ENCODE data around the gene AGMO. TPM values are rescaled to one million over a fixed set of nuclear protein-coding genes. Genes with fewer than 3 reads are reported as not detected.
A peak's percentile ranks its signal among the peaks of the same experiment; 100 is the strongest.

The AGMO gene
- total and polyA plus RNA-seq, 2 of the 8 experiments (the other 6 are each of a cell fraction or from before 2014, with no cell fraction given) = 0.22 to 0.45 TPM

DNA sequence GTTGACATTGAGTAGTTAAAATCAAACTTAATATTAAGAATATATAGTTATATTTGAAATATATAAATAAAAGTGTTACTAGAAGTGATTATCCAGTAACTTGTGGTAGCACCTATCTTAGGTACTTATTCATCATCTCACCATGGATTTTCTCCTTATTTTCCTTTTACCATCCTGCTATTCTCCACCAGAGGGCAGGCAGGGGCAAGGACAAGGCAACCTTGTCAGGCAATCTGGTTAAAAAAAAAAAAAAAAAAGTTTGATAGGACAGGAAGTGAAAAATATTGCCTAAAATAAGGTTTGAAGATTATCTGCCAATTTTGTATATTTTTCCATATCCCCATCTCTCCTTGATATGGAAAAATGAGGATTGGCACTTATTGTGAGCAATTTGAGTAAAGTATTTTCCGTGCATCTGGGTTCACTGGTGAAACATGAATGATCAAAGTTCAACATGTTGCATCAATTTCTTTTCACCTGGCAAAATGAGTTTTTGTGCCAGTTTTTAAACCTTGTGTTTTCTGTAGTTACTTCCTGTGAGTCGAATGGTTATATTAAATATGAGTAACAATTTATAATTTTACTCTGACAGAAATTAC, 256.7 kb downstream of the AGMO start:
- Histone ChIP-seq H3K18ac (ENCODE audit: extremely low read depth, low read length) (no peak overlapping the region), H4K91ac (replicated peaks; ENCODE audit: insufficient read length, low read length) (no peak overlapping the region), H2BK5ac (ENCODE audit: low read depth, low read length) (no peak overlapping the region), H3K79me1 (ENCODE audit: low read depth, low read length) (no peaks in the 10 kb centered on the region), H3K27me3 (replicated peaks in 1 of 4; ENCODE audit: control insufficient read depth in 3 of 4, extremely low read depth in 1 of 4, insufficient read depth in 3 of 4, low read length in 3 of 4) (no peaks in the 10 kb centered on the region), H3K9ac (replicated peaks in 1 of 4; ENCODE audit: extremely low read depth in 1 of 4, low read depth in 3 of 4, low read length in 3 of 4) (no peak overlapping the region), H3K27ac (ENCODE audit: low read depth, low read length) (no peak overlapping the region), H3K4me1 (replicated peaks in 1 of 4; ENCODE audit: control insufficient read depth in 3 of 4, insufficient read depth in 4 of 4, low read length in 3 of 4) (no peaks in the 10 kb centered on the region), H3K9me3 (ENCODE audit: insufficient read depth in 2 of 2, low read depth in 1 of 2, low read length in 1 of 2) (no peaks in the 10 kb centered on the region), H3K14ac (ENCODE audit: insufficient read length) (no peak overlapping the region), H3K23ac (ENCODE audit: insufficient read length) (no peak overlapping the region), H2AFZ (ENCODE audit: low read length) (no peak overlapping the region), H4K8ac (ENCODE audit: extremely low read depth, insufficient read depth, low read length) (no peak overlapping the region), H2AK5ac (ENCODE audit: low read depth, low read length) (no peak overlapping the region), H4K20me1 (replicated peaks in 1 of 2; ENCODE audit: control insufficient read depth in 1 of 2, insufficient read depth in 2 of 2, low read length in 2 of 2) (no peaks in the 10 kb centered on the region), H3K4ac (replicated peaks; ENCODE audit: insufficient read length, low read depth, low read length) (no peak overlapping the region), H2BK12ac (ENCODE audit: low read depth, low read length) (no peak overlapping the region), H2BK120ac (replicated peaks; ENCODE audit: low read depth, low read length) (no peak overlapping the region), H3K4me3 (ENCODE audit: extremely low read depth in 1 of 4, insufficient read depth in 2 of 4, low read depth in 3 of 4, low read length in 4 of 4) (no peak overlapping the region), H3K36me3 (ENCODE audit: control insufficient read depth in 2 of 4, insufficient read depth in 4 of 4, low read length in 3 of 4) (no peaks in the 10 kb centered on the region), H3K56ac (replicated peaks; ENCODE audit: insufficient read length, low read depth, low read length) (no peak overlapping the region), H2BK20ac (ENCODE audit: low read length) (no peak overlapping the region), H3K79me2 (ENCODE audit: control insufficient read depth in 1 of 2, insufficient read depth in 2 of 2, low read length in 2 of 2) (no peaks in the 10 kb centered on the region), H3K4me2 (ENCODE audit: insufficient read depth in 1 of 2, low read depth in 2 of 2, low read length in 2 of 2) (no peak overlapping the region), H2BK15ac (ENCODE audit: low read length) (no peak overlapping the region), H4K5ac (ENCODE audit: insufficient read length, low read depth, low read length) (no peak overlapping the region), H3K23me2 (ENCODE audit: low read depth, low read length) (no peaks in the 10 kb centered on the region)
- WGBS, 2 experiments (ENCODE audit: extremely low coverage in 1 of 2, insufficient coverage in 1 of 2, insufficient read length in 1 of 2, insufficient replicate concordance in 2 of 2, low coverage in 1 of 2, low lambda C conversion rate in 2 of 2, missing lambda C conversion rate in 1 of 2) = 81% methylated on average over 2 of the region's 2 CpGs; no CpG with 5 or more reads in 1 of the 2 experiments
- POLR2A ChIA-PET (ENCODE audit: partially characterized antibody) = no interaction called here
- CTCF ChIA-PET (ENCODE audit: partially characterized antibody) = interaction anchor here (1.3 to 2.9 kb wide), 4 partner anchors 13 to 769 kb away, joined by 3 to 10 read pairs (median 6); no protein-coding TSS in a partner anchor
- FAIRE-seq = no peak
- no peak for DNase-seq (ENCODE audit: low read depth in 1 of 2, low spot score in 2 of 2)
- no peak for TF ChIP-seq POU5F1 (IDR thresholded peaks at IDR 0.05; ENCODE audit: low read depth, low read length)
- TF ChIP-seq, protein P1, sequence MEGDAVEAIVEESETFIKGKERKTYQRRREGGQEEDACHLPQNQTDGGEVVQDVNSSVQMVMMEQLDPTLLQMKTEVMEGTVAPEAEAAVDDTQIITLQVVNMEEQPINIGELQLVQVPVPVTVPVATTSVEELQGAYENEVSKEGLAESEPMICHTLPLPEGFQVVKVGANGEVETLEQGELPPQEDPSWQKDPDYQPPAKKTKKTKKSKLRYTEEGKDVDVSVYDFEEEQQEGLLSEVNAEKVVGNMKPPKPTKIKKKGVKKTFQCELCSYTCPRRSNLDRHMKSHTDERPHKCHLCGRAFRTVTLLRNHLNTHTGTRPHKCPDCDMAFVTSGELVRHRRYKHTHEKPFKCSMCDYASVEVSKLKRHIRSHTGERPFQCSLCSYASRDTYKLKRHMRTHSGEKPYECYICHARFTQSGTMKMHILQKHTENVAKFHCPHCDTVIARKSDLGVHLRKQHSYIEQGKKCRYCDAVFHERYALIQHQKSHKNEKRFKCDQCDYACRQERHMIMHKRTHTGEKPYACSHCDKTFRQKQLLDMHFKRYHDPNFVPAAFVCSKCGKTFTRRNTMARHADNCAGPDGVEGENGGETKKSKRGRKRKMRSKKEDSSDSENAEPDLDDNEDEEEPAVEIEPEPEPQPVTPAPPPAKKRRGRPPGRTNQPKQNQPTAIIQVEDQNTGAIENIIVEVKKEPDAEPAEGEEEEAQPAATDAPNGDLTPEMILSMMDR (IDR thresholded peaks at IDR 0.05; ENCODE audit: control extremely low read depth in 1 of 3, insufficient read depth in 1 of 3, low read depth in 1 of 3, low read length in 3 of 3) = peak in 2 of 3 experiments; percentile 63 to 64; a peak in 3 of 4 replicates
- peak; percentile 82 for TF ChIP-seq RAD21 (IDR thresholded peaks at IDR 0.05 in 1 of 2, conservative IDR thresholded peaks at IDR 0.05 in 1 of 2; ENCODE audit: low read depth in 2 of 2, low read length in 2 of 2)
